Smooth muscle cell (in vitro differentiated cells): Measurements from ENCODE around the gene ZEB1. TPM values are rescaled to one million over a fixed set of nuclear protein-coding genes. Genes with fewer than 3 reads are reported as not detected.
"Not testable (repeated sequence)": the region's sequence is repeated elsewhere in the genome, so short reads cannot be mapped to it uniquely, and the experiment has no call there.

Experiments used
- DNase-seq: peaks from one replicate; lab custom pipeline; 2025; ENCODE audit not compliant: unreplicated experiment; lab: John Stamatoyannopoulos, UW
- H2AFZ ChIP-seq: fragments of 200-600 bp; sonication (generic); 2 replicates; pipeline ENCODE4 v1.6.0; 2016; ENCODE audit warnings: antibody characterized with exemption, low read depth, mild to moderate bottlenecking
- H3F3A ChIP-seq: fragments of 200-600 bp; sonication (generic); 2 replicates; pipeline ENCODE4 v1.6.0; 2017; ENCODE audit warnings: antibody characterized with exemption, low read depth
- H3K27ac ChIP-seq: fragments of 200-600 bp; sonication (generic); 2 replicates; pipeline ENCODE4 v1.5.1; 2016; ENCODE audit warnings: low read depth, mild to moderate bottlenecking
- H3K27me3 ChIP-seq: fragments of 200-600 bp; sonication (generic); 2 replicates; pipeline ENCODE4 v1.6.1; 2016; ENCODE audit warnings: low read depth, mild to moderate bottlenecking
- H3K36me3 ChIP-seq: fragments of 200-600 bp; sonication (generic); 2 replicates; pipeline ENCODE4 v1.5.1; 2016; ENCODE audit warnings: low read depth
- H3K4me1 ChIP-seq: fragments of 200-600 bp; sonication (generic); 2 replicates; pipeline ENCODE4 v1.5.1; 2016; ENCODE audit warnings: low read depth
- H3K4me2 ChIP-seq: fragments of 200-600 bp; sonication (generic); 2 replicates; pipeline ENCODE4 v1.6.0; 2016; ENCODE audit warnings: mild to moderate bottlenecking
- H3K4me3 ChIP-seq: fragments of 200-600 bp; sonication (generic); 2 replicates; pipeline ENCODE4 v1.5.1; 2016; ENCODE audit warnings: mild to moderate bottlenecking
- H3K79me2 ChIP-seq: fragments of 200-600 bp; sonication (generic); 2 replicates; pipeline ENCODE4 v1.6.0; 2016; ENCODE audit warnings: low read depth, mild to moderate bottlenecking
- H3K9ac ChIP-seq: fragments of 200-600 bp; sonication (generic); 2 replicates; pipeline ENCODE4 v1.6.0; 2016; ENCODE audit warnings: low read depth
- H3K9me3 ChIP-seq: fragments of 200-600 bp; sonication (generic); replicated peaks from 2 replicates; pipeline ENCODE4 v1.5.1; 2016; ENCODE audit warnings: low read depth
- H4K20me1 ChIP-seq: fragments of 200-600 bp; sonication (generic); 2 replicates; pipeline ENCODE4 v1.6.0; 2016; ENCODE audit warnings: low read depth
- CTCF ChIP-seq: fragments of 200-600 bp; sonication (generic); IDR thresholded peaks from 2 replicates; pipeline ENCODE4 v1.5.1; 2017; ENCODE audit warnings: borderline replicate concordance, mild to moderate bottlenecking, antibody characterized with exemption; ENCODE audit not compliant: insufficient read depth, poor library complexity, severe bottlenecking
- WGBS: methylation state at CpG from one replicate; pipeline ENCODE4 v1.1.7; 2016; ENCODE audit warnings: low lambda C conversion rate; 5-methylcytosine and 5-hydroxymethylcytosine counted together
- polyA plus RNA-seq: library from polyadenylated mRNA; unstranded; fragments of >200 nt; fragmentation: Nextera tagmentation; extraction: Ambion mirVana; gene quantifications from 2 replicates; pipeline ENCODE4 v1.2.1, GENCODE V29; 2016
- total RNA-seq: library from RNA; depleted of rRNA; stranded (reverse); fragments of >200 nt; gene quantifications from 2 replicates; pipeline ENCODE4 v1.2.3, GENCODE V29; 2014

The ZEB1 gene
- total and polyA plus RNA-seq, 2 experiments from 2014 or later = 7.9 to 15.7 TPM

DNA sequence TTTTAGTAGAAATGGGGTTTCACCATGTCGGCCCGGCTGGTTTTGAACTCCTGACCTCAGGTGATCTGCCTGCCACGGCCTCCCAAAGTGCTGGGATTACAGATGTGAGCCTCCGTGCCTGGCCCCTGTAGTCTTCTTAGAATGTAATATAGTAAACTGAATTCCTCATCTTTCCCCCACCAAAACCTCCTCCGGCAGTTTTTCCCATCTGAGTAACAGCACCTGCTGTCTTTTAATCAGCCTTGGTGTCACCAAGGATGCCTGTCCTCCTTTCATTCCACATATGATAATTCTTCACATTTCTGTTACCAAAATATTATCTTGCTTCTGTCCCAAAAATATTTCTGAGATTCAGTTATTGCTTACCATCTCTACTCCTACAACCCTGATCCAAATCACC is 80.2 kb downstream of the ZEB1 start:
- Histone ChIP-seq H3K4me1 (no peaks in the 10 kb centered on the region), H3K27ac (no peak overlapping the region), H3K9me3 (no peaks in the 10 kb centered on the region), H3K36me3 (no peaks in the 10 kb centered on the region), H3F3A (no peaks in the 10 kb centered on the region), H3K4me3 (no peak overlapping the region), H2AFZ (no peak overlapping the region), H3K27me3 (no peaks in the 10 kb centered on the region), H3K79me2 (no peaks in the 10 kb centered on the region), H3K4me2 (no peak overlapping the region), H3K9ac (no peak overlapping the region), H4K20me1 (no peaks in the 10 kb centered on the region)
- no peak for DNase-seq
- WGBS = 94% methylated on average over 5 of the region's 5 CpGs
- TF ChIP-seq CTCF = no peak

DNA sequence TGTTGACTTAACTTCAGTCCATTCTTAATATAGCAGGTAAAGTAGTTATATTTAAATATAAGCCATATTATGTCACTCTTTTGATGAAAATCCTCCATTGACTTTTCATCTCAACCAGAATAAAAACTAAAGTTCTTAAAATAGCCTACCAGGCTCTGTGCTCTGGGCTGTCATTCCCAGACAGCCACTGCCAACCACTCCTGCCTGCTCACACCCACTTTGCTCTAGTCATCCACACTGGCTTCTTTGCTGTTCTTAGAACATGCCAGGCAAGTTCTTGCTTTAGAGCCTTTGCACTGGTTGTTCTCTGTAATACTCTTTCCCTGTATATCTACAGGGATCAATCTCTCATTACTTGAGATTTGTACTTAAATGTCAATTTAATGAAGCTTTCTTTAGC is 80.6 kb downstream of the ZEB1 start:
- Histone ChIP-seq H3K4me3 (no peak overlapping the region), H3K9me3 (no peaks in the 10 kb centered on the region), H4K20me1 (no peaks in the 10 kb centered on the region), H3K4me1 (no peaks in the 10 kb centered on the region), H3K79me2 (no peaks in the 10 kb centered on the region), H3K27ac (no peak overlapping the region), H3F3A (no peaks in the 10 kb centered on the region), H2AFZ (no peak overlapping the region), H3K36me3 (no peaks in the 10 kb centered on the region), H3K27me3 (no peaks in the 10 kb centered on the region), H3K9ac (no peak overlapping the region), H3K4me2 (no peak overlapping the region)
- no peak for DNase-seq
- no peak for TF ChIP-seq CTCF

GRCh38 chr10:31401287-31401686 is 82.3 kb downstream of the ZEB1 start:
- no peak overlapping the region for H3K4me3 ChIP-seq
- no peaks in the 10 kb centered on the region for H3K27me3 ChIP-seq
- H4K20me1 ChIP-seq = no peaks in the 10 kb centered on the region
- no peak overlapping the region for H2AFZ ChIP-seq
- no peaks in the 10 kb centered on the region for H3K4me1 ChIP-seq
- TF ChIP-seq CTCF = no peak
- DNase-seq = no peak
- WGBS = 88% methylated on average over 3 of the region's 3 CpGs
- no peaks in the 10 kb centered on the region for H3F3A ChIP-seq
- H3K9me3 ChIP-seq = no peaks in the 10 kb centered on the region
- H3K9ac ChIP-seq = no peak overlapping the region
- H3K79me2 ChIP-seq = no peaks in the 10 kb centered on the region
- H3K4me2 ChIP-seq = no peak overlapping the region
- no peaks in the 10 kb centered on the region for H3K36me3 ChIP-seq
- H3K27ac ChIP-seq = no peak overlapping the region

DNA sequence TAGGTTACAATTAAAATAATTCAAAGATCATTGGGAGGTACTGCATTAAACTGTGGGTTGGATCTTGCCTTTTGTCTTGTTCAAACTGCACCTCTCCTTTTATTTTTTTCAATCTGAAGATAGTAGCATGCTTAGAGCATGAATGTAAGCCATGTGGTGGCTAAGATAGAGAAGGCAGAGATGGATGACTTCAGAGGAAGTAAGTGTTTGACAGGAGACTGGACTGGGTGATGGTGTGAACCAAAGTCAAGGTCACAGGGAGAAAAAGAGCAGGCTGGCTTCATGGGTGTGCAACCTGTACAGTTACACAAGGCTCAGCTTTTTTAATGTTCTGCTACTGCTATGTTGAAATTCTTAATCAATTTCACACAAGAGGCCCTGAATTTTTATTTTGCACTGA is 85.6 kb downstream of the ZEB1 start:
- no peaks in the 10 kb centered on the region for H3K36me3 ChIP-seq
- no peaks in the 10 kb centered on the region for H3K4me1 ChIP-seq
- no peak overlapping the region for H3K27ac ChIP-seq
- no peaks in the 10 kb centered on the region for H3K9me3 ChIP-seq
- H3K4me3 ChIP-seq = no peak overlapping the region
- no peak overlapping the region for H3K4me2 ChIP-seq
- H2AFZ ChIP-seq = no peak overlapping the region
- TF ChIP-seq CTCF = no peak
- H3F3A ChIP-seq = no peaks in the 10 kb centered on the region
- DNase-seq = no peak
- no peaks in the 10 kb centered on the region for H3K27me3 ChIP-seq
- H3K79me2 ChIP-seq = no peaks in the 10 kb centered on the region
- H4K20me1 ChIP-seq = no peaks in the 10 kb centered on the region
- H3K9ac ChIP-seq = no peak overlapping the region

DNA sequence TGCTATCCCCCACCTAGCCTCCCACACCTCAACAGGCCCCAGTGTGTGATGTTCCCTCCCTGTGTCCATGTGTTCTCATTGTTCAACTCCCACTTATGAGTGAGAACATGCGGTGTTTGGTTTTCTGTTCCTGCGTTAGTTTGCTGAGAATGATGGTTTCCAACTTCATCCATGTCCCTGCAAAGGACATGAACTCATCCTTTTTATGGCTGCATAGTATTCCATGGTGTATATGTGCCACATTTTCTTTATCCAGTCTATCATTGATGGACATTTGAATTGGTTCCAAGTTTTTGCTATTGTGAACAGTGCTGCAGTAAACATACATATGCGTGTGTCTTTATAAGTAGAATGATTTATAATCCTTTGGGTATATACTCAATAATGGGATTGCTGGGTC is 86.8 kb downstream of the ZEB1 start:
- not testable (repeated sequence) for H3K4me1 ChIP-seq, DNase-seq, H3K36me3 ChIP-seq, H3K4me3 ChIP-seq, H3K9ac ChIP-seq, H3F3A ChIP-seq, H3K4me2 ChIP-seq, H2AFZ ChIP-seq, H3K79me2 ChIP-seq, H3K27ac ChIP-seq, H4K20me1 ChIP-seq, H3K27me3 ChIP-seq, H3K9me3 ChIP-seq
- 99% methylated on average over 3 of the region's 3 CpGs for WGBS

- 86% methylated on average over 2 of the region's 2 CpGs for WGBS
- H3K4me1 ChIP-seq, DNase-seq, H3K36me3 ChIP-seq, H3K27me3 ChIP-seq, H3K79me2 ChIP-seq, H3K4me2 ChIP-seq, H3K4me3 ChIP-seq, H3K9ac ChIP-seq, H2AFZ ChIP-seq, H3F3A ChIP-seq, H3K27ac ChIP-seq, H3K9me3 ChIP-seq, H4K20me1 ChIP-seq: not testable (repeated sequence)
These were observed 93.4 kb downstream of the ZEB1 start for GRCh38 chr10:31412397-31412796.
